ENCODE data around the gene HCFC1. TPM values are rescaled to one million over a fixed set of nuclear protein-coding genes. Genes with fewer than 3 reads are reported as not detected.
A peak's percentile ranks its signal among the peaks of the same experiment; 100 is the strongest.

HCFC1 gene
- total RNA-seq, result 10 to 100 TPM; 21.5 to 41.5 (median 30.8) TPM

- ATAC-seq (ENCODE audit: low FRiP score), result peak; percentile 55
- TF ChIP-seq CTCF (IDR thresholded peaks at IDR 0.05), result no peak
- DNase-seq (ENCODE audit: low spot score), result peak; percentile 76
These were observed at the start of gene HCFC1 for GRCh38 chrX:153971450-153972367. HCFC1 (minus strand) TSS chrX:153971818; CDS start chrX:153970840, 978 bp downstream.

DNA sequence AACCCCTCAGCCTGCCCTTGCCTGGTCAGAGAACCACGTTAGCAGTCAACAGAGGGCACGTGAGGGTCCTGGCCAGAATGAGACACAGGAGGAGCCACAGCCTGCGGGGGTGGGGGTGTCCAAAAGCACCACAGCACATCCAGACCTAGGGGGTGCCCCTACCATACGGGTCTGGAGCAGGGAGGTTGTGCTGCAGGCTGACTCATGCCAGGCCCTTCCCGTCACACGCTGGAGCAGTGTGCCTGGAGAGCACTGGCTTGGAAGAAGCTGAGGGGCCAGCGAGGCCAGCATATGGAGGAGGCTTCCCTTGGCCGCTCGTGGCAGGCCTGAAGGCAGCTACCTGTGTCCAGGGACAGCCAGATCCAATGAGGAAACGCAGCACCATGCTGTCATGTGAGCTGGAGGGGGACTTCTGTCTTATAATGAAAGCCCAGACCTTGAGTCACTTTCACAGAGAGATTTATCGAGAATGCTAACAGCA, 49.6 kb upstream of the HCFC1 start:
- ATAC-seq (ENCODE audit: low FRiP score) (peak; percentile 38), DNase-seq (ENCODE audit: low spot score) (no peak)
- no peak for TF ChIP-seq CTCF (IDR thresholded peaks at IDR 0.05)

- ATAC-seq (ENCODE audit: low FRiP score) (no peak), DNase-seq (ENCODE audit: low spot score) (no peak)
- TF ChIP-seq CTCF (IDR thresholded peaks at IDR 0.05), result no peak
These were observed 49.0 kb upstream of the HCFC1 start for GRCh38 chrX:154020536-154021115.

DNA sequence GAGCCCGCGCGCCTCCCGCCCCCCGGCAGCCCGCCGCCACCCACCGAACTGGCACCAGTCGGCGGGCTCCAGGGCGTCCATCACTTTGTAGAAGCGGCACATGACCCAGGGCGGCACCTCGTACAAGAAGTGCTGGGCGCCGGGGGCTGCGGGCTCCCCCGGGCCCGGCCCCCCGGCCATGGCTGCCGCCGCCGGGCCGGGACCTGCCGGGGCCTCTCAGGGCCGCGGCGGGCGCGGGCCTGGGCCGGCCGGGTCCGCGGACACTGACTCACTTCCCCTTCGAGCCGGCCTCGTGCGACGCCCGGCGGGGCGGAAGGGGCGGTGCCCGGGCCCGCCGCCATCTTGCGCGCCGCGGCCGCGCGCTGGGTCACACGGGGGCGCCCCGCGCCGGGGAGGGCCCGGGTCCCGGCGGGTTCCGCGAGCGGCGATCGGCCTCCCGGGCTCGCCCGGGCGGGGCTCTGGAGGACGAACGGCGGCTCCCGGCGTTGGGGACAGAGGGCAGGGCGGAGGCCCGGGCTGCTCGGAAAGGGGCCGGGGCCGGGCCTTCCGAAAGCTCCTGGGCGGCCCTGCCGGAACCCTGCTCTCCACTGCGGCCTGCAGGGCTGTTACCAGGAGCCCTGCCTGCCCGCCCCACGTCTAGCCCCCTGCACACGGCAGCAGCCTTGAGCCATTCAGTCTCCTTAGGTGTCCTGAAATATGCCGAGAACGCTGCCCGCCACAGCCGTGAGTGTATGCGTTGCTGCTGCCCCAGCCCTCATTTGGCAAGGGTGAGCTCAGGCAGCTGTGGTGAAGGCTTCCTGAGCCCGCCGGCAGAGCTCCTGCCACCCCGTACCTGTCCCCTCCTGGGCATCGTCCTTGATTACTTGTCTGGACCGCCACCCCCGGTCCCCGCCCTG, 48.3 kb upstream of the HCFC1 start, which contains the start of gene IRAK1:
TSS of gene IRAK1 (minus strand) at position 270 of the 896 bp plus-strand sequence. CDS start at position 180, 90 bp downstream.
- no peak for DNase-seq (ENCODE audit: low spot score)
- no peak for TF ChIP-seq CTCF (IDR thresholded peaks at IDR 0.05)
- ATAC-seq (ENCODE audit: low FRiP score), result peak; percentile 74

DNA sequence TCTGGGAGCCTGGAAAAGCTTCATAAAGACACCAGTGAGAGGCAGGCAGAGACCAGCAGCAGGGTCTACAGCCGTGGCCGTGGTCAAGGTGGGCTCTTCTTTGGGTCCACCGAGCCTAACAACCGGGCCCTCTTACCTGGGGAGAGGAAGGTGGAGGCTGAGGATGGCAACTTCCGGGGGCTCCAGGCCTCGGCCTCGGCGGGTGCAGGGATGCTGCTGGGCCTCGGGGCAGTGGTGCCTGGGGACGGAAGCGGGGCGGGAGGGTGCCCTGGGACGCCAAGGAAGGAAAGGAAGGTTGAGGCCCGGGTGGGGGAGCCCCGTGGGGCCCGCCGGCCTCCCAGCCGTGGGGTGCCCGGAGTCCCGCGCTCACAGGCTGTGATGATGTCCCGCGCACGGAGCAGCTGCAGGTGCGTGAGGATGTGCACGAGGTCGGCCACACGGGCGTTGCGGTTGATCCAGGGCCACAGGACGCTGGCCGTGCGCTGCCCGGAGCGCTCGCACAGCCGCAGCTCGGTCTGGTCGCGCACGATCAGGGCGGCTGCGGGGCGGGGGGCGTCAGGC, 47.5 kb upstream of the HCFC1 start:
- DNase-seq (ENCODE audit: low spot score) (no peak), ATAC-seq (ENCODE audit: low FRiP score) (no peak)
- TF ChIP-seq CTCF (IDR thresholded peaks at IDR 0.05), result no peak

GRCh38 chrX:154018518-154019060, 47.0 kb upstream of the HCFC1 start:
- DNase-seq (ENCODE audit: low spot score) (no peak), ATAC-seq (ENCODE audit: low FRiP score) (no peak)
- no peak for TF ChIP-seq CTCF (IDR thresholded peaks at IDR 0.05)

Data from omental fat pad (tissue), 4 donors.